GM12878 (cell line): ENCODE measurements around the gene HCLS1. TPM values are rescaled to one million over a fixed set of nuclear protein-coding genes. Genes with fewer than 3 reads are reported as not detected.
A peak's percentile ranks its signal among the peaks of the same experiment; 100 is the strongest.

ENCODE experiments used
- ATAC-seq: fragments of 200-7000 bp; cut with Tn5 transposase; 3 replicates; pipeline ENCODE4 v1.9.1; 2020; ENCODE audit warnings: mild to moderate bottlenecking, moderate library complexity
- BruUV-seq: library from RNA; stranded (reverse); fragments of 400-500 nt; replicated peaks from 2 replicates; lab custom pipeline; 2021; lab: Mats Ljungman, UMichigan
- CTCF ChIA-PET: fragments of 300-600 bp; sonication (Branson Sonifier 250); formaldehyde crosslinking; extraction: SDS; loops from one replicate; lab custom pipeline; 2021; ENCODE audit warnings: inconsistent platforms; lab: Yijun Ruan, JAX
- POLR2A ChIA-PET: fragments of 350-600 bp; formaldehyde crosslinking; extraction: SDS; loops from one replicate; lab custom pipeline; 2021; ENCODE audit warnings: inconsistent platforms; lab: Charles Lee
- RAD21 ChIA-PET: fragments of 300-600 bp; sonication (Branson Sonifier 250); formaldehyde crosslinking; loops from one replicate; lab custom pipeline; 2023; ENCODE audit warnings: antibody characterized with exemption; ENCODE audit not compliant: unreplicated experiment; lab: Charles Lee
- SMC1A ChIA-PET: fragments of 300-600 bp; sonication (Branson Sonifier 250); formaldehyde crosslinking; loops from one replicate; lab custom pipeline; 2023; ENCODE audit not compliant: unreplicated experiment, uncharacterized antibody; lab: Charles Lee
- DNase-seq: peaks from one replicate; pipeline ENCODE4 v3.0.0-alpha.2; 2011; ENCODE audit warnings: low read depth, low spot score
- FAIRE-seq: peaks from 3 replicates; lab custom pipeline; 2011; peaks lifted over from hg19 to GRCh38; lab: Jason Lieb, UNC
- H2AFZ ChIP-seq: 2 replicates; pipeline ENCODE4 v1.6.0; 2011; ENCODE audit warnings: low read depth, low read length, control low read depth; ENCODE audit not compliant: control insufficient read depth
- H3K27ac ChIP-seq: 2 replicates; pipeline ENCODE4 v1.5.1; 2011; ENCODE audit warnings: control low read depth; ENCODE audit not compliant: control insufficient read depth, insufficient read depth
- H3K27me3 ChIP-seq, 2 experiments: replicated peaks in 1 of 2; 2 replicates each; pipeline versions ENCODE4 v1.6.0 to v1.6.1; 2011; ENCODE audit warnings: low read length in 1 of 2; ENCODE audit not compliant: control insufficient read depth in 2 of 2, insufficient read depth in 2 of 2
- H3K36me3 ChIP-seq, 2 experiments: 2 replicates each; pipeline ENCODE4 v1.5.1; 2011; ENCODE audit warnings: low read length in 1 of 2; ENCODE audit not compliant: control insufficient read depth in 2 of 2, insufficient read depth in 2 of 2
- H3K4me1 ChIP-seq: 2 replicates; pipeline ENCODE4 v1.6.1; 2011; ENCODE audit warnings: mild to moderate bottlenecking, low read length, moderate library complexity, mixed read lengths; ENCODE audit not compliant: control insufficient read depth, insufficient read depth
- H3K4me2 ChIP-seq: 2 replicates; pipeline ENCODE4 v1.6.0; 2011; ENCODE audit warnings: control low read depth; ENCODE audit not compliant: control insufficient read depth, insufficient read depth
- H3K4me3 ChIP-seq: fragments of 200-600 bp; sonication (generic); 2 replicates; pipeline ENCODE4 v1.5.1; 2016
- H3K79me2 ChIP-seq: 2 replicates; pipeline ENCODE4 v1.6.0; 2011; ENCODE audit warnings: low read length; ENCODE audit not compliant: control insufficient read depth, insufficient read depth
- H3K9ac ChIP-seq: 2 replicates; pipeline ENCODE4 v1.8.0; 2011; ENCODE audit warnings: low read length, control low read depth, mixed read lengths; ENCODE audit not compliant: control insufficient read depth, insufficient read depth
- H3K9me3 ChIP-seq: replicated peaks from 3 replicates; pipeline ENCODE4 v1.5.1; 2011; ENCODE audit warnings: mild to moderate bottlenecking, low read length; ENCODE audit not compliant: control insufficient read depth, insufficient read depth
- H4K20me1 ChIP-seq: 2 replicates; pipeline ENCODE4 v1.6.0; 2011; ENCODE audit not compliant: control insufficient read depth, insufficient read depth
- EP300 ChIP-seq, 2 experiments: fragments of 150-350 bp in 1 of 2; IDR thresholded peaks; 2 replicates each; pipeline ENCODE4 v1.6.1; 2011 to 2012; ENCODE audit warnings: low read depth in 2 of 2, low read length in 2 of 2, borderline replicate concordance in 1 of 2, improper control_type of control experiment in 1 of 2, inconsistent platforms in 1 of 2; ENCODE audit not compliant: control insufficient read depth in 1 of 2
- EZH2 ChIP-seq: IDR thresholded peaks from 2 replicates; pipeline ENCODE4 v1.6.1; 2012; ENCODE audit warnings: low read depth, mild to moderate bottlenecking, control low read depth, inconsistent platforms, low read length, borderline replicate concordance; ENCODE audit not compliant: control insufficient read depth
- IRF4 ChIP-seq: IDR thresholded peaks from 2 replicates; pipeline ENCODE4 v1.6.1; 2011; ENCODE audit warnings: low read depth, low read length
- JUNB ChIP-seq: IDR thresholded peaks from 2 replicates; pipeline ENCODE4 v1.6.1; 2016; ENCODE audit warnings: antibody characterized with exemption, mild to moderate bottlenecking
- NFIC ChIP-seq: IDR thresholded peaks from 2 replicates; pipeline ENCODE4 v1.6.1; 2012; ENCODE audit warnings: low read depth, mild to moderate bottlenecking, inconsistent platforms, low read length, moderate library complexity
- PAX8 ChIP-seq: fragments of 450-650 bp; IDR thresholded peaks from 2 replicates; pipeline ENCODE4 v1.6.1; 2017; ENCODE audit warnings: mild to moderate bottlenecking, moderate library complexity
- RUNX3 ChIP-seq: IDR thresholded peaks from 2 replicates; pipeline ENCODE4 v1.6.1; 2012; ENCODE audit warnings: low read length, inconsistent platforms
- SPI1 ChIP-seq: IDR thresholded peaks from 2 replicates; pipeline ENCODE4 v1.6.1; 2011; ENCODE audit warnings: low read depth, mild to moderate bottlenecking, low read length, moderate library complexity, borderline replicate concordance; ENCODE audit not compliant: insufficient read depth
- TAF1 ChIP-seq: IDR thresholded peaks from 2 replicates; pipeline ENCODE4 v1.6.1; 2011; ENCODE audit warnings: mild to moderate bottlenecking, low read depth, low read length, borderline replicate concordance
- ZNF384 ChIP-seq: IDR thresholded peaks from 2 replicates; pipeline ENCODE4 v1.6.1; 2012; ENCODE audit warnings: low read depth, mild to moderate bottlenecking, low read length, improper control_type of control experiment, borderline replicate concordance
- WGBS: methylation state at CpG from one replicate; pipeline ENCODE4 v1.1.6; 2016; ENCODE audit warnings: low lambda C conversion rate; ENCODE audit not compliant: insufficient replicate concordance, insufficient coverage; ENCODE audit errors: missing lambda C conversion rate; 5-methylcytosine and 5-hydroxymethylcytosine counted together
- in situ Hi-C: fragments of 300-500 bp; cut with MboI; formaldehyde crosslinking; loops from 9 replicates; pipeline ENCODE4 v1.14.3; 2018; ENCODE audit warnings: mixed read lengths
- intact Hi-C: fragments of 100-400 bp; cut with micrococcal nuclease; formaldehyde crosslinking; loops from one replicate; pipeline ENCODE4 v1.14.2; 2022; ENCODE audit not compliant: unreplicated experiment
- polyA plus RNA-seq, 11 experiments: library from polyadenylated mRNA; depleted of rRNA in 4 of 11; unstranded in 6 of 11; stranded (reverse) in 5 of 11; fragments of >200 nt; fragmentation: Nextera tagmentation in 4 of 11; fragmentation: Illumina TruSeq in 1 of 11; extraction: Ambion mirVana in 4 of 11; extraction: Trizol in 1 of 11; gene quantifications; 1 replicate in 1 of 11; 2 replicates in 10 of 11; pipeline versions ENCODE4 v1.2.1 to v1.2.3, GENCODE V29; 2011 to 2016; ENCODE audit warnings: inconsistent platforms in 2 of 11, missing spikeins in 2 of 11, low read depth in 1 of 11
- total RNA-seq, 4 experiments: library from RNA; depleted of rRNA in 3 of 4; stranded (reverse); fragments of >200 nt in 3 of 4; fragmentation: Illumina TruSeq in 1 of 4; extraction: Trizol in 1 of 4; gene quantifications; 2 replicates each; pipeline versions ENCODE4 v1.2.1 to v1.2.3, GENCODE V29; 2013 to 2021
- TF ChIP-seq, protein P1 (sequence below): fragments of 450-650 bp; IDR thresholded peaks from 2 replicates; pipeline ENCODE4 v1.6.1; 2016; ENCODE audit warnings: mild to moderate bottlenecking
- TF ChIP-seq, protein P2 (sequence below): IDR thresholded peaks from 2 replicates; pipeline ENCODE4 v1.6.1; 2012; ENCODE audit warnings: low read length, inconsistent platforms
- TF ChIP-seq, protein P3 (sequence below): fragments of 450-650 bp; formaldehyde crosslinking; IDR thresholded peaks from 2 replicates; pipeline ENCODE4 v1.5.0; 2022; ENCODE audit warnings: mild to moderate bottlenecking, missing genetic modification characterization

HCLS1 gene
- total and polyA plus RNA-seq, 10 of the 15 experiments (the other 5 are each of a cell fraction or from before 2014, with no cell fraction given), result 51.6 to 344 (median 231) TPM

DNA sequence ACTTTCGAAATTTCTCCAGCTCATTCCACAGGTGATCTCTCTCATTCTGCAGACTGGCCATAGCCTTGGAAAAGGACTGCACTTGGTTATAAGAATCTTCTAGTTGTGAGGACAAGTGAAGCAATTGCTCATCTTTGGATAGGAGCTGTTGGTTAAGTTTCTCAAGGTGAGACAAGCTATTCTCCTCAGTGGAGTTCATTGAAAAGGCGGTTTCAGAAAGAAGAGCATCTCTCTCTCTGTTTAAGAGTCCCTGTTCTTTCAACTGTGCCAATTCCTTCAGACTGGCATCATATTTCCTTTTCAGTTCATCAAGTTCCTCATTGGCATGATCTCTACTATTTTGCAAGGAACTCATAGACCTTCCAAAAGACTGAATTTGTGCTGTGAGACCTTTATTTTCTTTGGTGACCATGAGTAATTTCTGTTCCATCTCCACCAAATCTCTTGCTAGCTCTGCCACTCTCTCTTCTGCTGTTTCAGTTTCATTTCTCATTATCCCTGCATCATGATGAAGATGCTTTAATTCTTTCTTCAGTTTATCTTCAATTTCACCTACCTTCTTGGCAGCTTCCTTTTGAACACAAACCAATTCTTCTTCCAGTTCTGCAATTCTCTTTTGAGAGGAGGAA lies 30.2 kb upstream of the HCLS1 start:
- intact Hi-C loops (no loop called here), in situ Hi-C loops (no loop called here)
- FAIRE-seq, result peak; percentile 23
- Histone ChIP-seq H4K20me1 (no peaks in the 10 kb centered on the region), H3K36me3 (peaks cover 2 to 8% of the 10 kb centered on the region in 2 experiments), H2AFZ (no peak overlapping the region), H3K9ac (no peak overlapping the region), H3K79me2 (no peaks in the 10 kb centered on the region), H3K4me1 (peaks cover 14% of the 10 kb centered on the region), H3K27ac (peak overlapping the region; percentile 50; the same call in 1 of the 2 replicates), H3K27me3 (no peaks in the 10 kb centered on the region), H3K9me3 (no peaks in the 10 kb centered on the region), H3K4me2 (peak overlapping the region; percentile 23), H3K4me3 (no peak overlapping the region)
- ChIA-PET RAD21 (interaction anchor here (0.6 to 1.4 kb wide), 4 partner anchors 8 to 144 kb away, joined by 3 to 8 read pairs (median 3); no protein-coding TSS in a partner anchor), POLR2A (interaction anchor here (0.6 to 1.9 kb wide), 7 partner anchors 8 to 130 kb away, joined by 3 to 7 read pairs (median 4); partner anchors contain the start of gene HCLS1), CTCF (interaction anchor here (0.7 to 3.1 kb wide), 7 partner anchors 9 to 566 kb away, joined by 3 to 9 read pairs (median 4); no protein-coding TSS in a partner anchor), SMC1A (interaction anchor here (0.6 to 4.4 kb wide), 13 partner anchors 9 to 329 kb away, joined by 3 to 26 read pairs (median 3); partner anchors contain the start of genes EAF2 and IQCB1)
- TF ChIP-seq EP300 (IDR thresholded peaks at IDR 0.05; ENCODE audit: borderline replicate concordance in 1 of 2, control insufficient read depth in 1 of 2, low read depth in 2 of 2, low read length in 2 of 2) (no peak), NFIC (no peak), EZH2 (no peak), ZNF384 (no peak), PAX8 (no peak), SPI1 (peak; percentile 34; the same call in 1 of the 2 replicates), TAF1 (no peak), IRF4 (0 out of 2 replicates have a peak, but pooled peaks have one; percentile 54), RUNX3 (0 out of 2 replicates have a peak, but pooled peaks have one; percentile 25), JUNB (peak; percentile 36; the same call in 1 of the 2 replicates)
- TF ChIP-seq, protein P1, sequence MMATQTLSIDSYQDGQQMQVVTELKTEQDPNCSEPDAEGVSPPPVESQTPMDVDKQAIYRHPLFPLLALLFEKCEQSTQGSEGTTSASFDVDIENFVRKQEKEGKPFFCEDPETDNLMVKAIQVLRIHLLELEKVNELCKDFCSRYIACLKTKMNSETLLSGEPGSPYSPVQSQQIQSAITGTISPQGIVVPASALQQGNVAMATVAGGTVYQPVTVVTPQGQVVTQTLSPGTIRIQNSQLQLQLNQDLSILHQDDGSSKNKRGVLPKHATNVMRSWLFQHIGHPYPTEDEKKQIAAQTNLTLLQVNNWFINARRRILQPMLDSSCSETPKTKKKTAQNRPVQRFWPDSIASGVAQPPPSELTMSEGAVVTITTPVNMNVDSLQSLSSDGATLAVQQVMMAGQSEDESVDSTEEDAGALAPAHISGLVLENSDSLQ, result 0 out of 2 replicates have a peak, but pooled peaks have one; percentile 20
- TF ChIP-seq, protein P2, sequence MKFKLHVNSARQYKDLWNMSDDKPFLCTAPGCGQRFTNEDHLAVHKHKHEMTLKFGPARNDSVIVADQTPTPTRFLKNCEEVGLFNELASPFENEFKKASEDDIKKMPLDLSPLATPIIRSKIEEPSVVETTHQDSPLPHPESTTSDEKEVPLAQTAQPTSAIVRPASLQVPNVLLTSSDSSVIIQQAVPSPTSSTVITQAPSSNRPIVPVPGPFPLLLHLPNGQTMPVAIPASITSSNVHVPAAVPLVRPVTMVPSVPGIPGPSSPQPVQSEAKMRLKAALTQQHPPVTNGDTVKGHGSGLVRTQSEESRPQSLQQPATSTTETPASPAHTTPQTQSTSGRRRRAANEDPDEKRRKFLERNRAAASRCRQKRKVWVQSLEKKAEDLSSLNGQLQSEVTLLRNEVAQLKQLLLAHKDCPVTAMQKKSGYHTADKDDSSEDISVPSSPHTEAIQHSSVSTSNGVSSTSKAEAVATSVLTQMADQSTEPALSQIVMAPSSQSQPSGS, result 0 out of 2 replicates have a peak, but pooled peaks have one; percentile 24
- TF ChIP-seq, protein P3, sequence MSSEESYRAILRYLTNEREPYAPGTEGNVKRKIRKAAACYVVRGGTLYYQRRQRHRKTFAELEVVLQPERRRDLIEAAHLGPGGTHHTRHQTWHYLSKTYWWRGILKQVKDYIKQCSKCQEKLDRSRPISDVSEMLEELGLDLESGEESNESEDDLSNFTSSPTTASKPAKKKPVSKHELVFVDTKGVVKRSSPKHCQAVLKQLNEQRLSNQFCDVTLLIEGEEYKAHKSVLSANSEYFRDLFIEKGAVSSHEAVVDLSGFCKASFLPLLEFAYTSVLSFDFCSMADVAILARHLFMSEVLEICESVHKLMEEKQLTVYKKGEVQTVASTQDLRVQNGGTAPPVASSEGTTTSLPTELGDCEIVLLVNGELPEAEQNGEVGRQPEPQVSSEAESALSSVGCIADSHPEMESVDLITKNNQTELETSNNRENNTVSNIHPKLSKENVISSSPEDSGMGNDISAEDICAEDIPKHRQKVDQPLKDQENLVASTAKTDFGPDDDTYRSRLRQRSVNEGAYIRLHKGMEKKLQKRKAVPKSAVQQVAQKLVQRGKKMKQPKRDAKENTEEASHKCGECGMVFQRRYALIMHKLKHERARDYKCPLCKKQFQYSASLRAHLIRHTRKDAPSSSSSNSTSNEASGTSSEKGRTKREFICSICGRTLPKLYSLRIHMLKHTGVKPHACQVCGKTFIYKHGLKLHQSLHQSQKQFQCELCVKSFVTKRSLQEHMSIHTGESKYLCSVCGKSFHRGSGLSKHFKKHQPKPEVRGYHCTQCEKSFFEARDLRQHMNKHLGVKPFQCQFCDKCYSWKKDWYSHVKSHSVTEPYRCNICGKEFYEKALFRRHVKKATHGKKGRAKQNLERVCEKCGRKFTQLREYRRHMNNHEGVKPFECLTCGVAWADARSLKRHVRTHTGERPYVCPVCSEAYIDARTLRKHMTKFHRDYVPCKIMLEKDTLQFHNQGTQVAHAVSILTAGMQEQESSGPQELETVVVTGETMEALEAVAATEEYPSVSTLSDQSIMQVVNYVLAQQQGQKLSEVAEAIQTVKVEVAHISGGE, result no peak
- peak; percentile 88 for ATAC-seq
- DNase-seq, result peak; percentile 23
- no TSS peak for BruUV-seq
- WGBS, result 42% methylated on average over 2 of the region's 2 CpGs
